GM10847 (cell line): Measurements from ENCODE around the gene ZGRF1.

Experiments used
- POLR2A ChIP-seq: IDR thresholded peaks from 2 replicates; pipeline ENCODE4 v1.6.1; 2011; ENCODE audit not compliant: insufficient read length; ENCODE audit errors: extremely low read depth

Gene ZGRF1

DNA sequence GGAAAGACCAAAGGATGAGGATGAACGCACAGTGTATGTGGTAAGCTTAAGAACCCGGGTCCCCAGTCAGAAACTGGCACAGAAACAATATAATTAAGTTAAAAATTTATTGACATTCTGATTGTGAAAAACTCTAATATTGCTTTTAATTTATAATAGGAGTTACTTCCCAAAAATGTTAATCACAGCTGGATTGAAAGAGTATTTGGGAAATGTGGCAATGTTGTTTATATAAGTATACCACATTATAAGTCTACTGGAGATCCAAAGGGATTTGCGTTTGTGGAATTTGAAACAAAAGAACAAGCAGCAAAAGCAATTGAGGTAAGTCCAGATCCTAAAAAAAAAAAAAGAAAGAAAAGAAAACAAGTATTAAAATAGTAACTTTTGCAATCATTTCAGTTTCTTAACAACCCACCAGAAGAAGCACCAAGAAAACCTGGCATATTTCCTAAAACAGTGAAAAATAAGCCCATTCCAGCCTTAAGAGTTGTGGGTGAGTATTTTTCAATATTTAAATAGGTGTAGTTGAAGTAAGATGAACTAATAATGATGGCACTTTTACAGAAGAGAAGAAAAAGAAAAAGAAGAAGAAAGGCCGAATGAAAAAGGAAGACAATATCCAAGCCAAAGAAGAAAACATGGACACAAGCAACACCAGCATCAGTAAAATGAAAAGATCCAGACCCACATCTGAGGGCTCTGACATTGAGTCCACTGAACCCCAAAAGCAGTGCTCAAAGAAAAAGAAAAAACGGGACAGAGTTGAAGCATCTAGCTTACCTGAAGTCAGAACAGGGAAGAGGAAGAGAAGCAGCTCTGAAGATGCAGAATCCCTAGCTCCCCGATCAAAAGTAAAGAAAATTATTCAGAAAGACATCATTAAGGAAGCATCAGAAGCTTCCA lies 10.2 kb upstream of the ZGRF1 start:
- TF ChIP-seq POLR2A = no peak

DNA sequence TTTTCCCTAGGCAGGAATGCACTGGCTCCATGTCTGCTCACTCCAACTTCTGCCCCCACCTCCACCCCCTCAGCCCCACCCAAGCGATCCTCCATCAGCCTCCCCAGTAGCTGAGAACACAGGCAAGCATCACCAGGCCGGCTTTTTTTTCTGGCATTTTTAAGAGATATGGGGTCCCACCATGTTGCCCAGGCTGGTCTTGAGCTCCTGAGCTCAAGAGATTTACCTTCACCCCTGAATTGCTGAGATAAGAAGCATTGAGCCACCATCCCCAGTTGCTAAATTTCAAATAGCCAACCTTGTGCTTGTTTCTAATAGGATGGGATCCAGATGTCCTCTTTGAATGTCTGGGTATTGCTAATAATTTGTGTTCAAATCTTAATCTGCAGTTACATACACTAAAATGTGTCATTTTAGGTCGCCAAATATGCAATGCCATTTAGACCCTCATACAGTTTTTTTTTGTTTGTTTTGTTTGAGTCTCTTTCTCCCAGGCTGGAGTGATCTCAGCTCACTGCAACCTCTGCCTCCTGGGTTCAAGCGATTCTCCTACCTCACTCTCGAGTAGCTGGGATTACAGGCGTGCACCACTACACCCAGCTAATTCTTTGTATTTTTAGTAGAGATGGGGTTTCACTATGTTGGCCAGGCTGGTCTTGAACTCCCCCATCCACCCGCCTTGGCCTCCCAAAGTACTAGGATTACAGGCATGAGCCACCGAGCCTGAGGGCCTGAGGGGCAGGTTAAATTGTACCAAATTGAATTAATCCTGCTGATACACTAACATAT lies 9.0 kb upstream of the ZGRF1 start:
- no peak for TF ChIP-seq POLR2A

DNA sequence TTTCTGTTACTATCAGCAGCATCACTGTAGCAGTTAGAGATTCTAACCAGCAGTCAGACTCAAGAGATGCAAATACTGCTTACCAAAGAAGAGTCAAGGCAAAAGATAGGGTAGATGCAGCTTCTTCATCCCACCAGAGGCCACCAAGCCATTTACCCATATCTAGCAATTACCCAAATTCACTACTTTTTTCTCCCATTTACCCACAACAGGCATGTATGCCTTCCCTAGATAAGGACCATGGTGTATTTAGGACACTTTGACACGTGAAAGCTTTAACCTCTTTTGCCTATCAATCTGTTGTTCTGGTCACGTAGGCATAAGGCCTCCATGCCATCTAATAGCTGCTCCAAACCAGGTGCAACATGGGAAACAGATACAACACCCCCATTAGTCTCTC lies 5.8 kb upstream of the ZGRF1 start:
- no peak for TF ChIP-seq POLR2A

DNA sequence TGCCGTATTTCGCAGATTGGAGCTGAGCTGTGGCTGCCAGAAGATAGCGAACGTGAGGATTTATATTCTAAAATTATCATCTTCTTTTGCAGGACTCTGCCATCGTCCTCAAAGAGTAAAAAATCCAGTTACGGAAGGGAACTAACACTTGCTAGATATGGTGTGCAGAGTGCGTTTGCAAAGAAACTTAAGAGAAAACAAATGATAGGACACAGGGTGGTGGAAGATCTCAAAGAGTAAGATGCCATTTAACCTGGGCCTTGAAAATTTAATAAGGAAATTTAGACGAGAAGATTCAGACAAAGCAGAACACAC lies 800 bp upstream of the ZGRF1 start:
- TF ChIP-seq POLR2A = no peak

DNA sequence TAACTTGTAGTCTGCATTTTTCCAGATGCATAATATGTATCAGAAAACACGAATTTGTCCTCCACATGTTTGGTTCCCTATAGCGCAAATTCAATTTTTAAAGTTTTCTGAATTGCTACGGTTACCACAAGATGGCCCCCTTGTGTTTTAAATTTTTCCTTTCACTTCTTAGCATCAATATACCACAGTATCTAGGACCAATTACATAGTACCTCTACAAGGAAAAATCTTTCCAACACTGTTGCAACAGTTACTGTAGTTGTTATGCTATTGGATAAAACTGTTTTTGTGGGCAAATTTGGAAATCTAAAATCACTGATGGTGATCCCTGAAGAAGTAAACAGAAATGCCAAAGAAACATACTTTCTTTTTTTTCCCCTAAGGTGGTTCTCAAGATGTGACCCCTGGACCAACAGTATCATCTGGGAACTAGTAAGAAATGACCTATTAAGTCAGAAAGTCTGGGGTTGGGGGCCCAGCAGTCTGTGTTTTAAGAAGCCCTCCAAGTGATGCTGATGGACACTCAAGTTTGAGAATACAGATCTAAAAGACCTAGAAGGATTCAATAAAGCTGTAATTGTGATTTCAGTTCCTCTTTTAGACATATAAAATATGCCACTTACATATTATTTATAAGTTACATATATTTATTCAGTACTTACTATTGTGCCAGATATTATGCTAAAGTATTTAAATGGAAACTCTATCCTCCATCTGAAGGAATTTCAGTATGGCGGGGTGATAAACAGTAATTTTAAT lies 3.1 kb downstream of the ZGRF1 start:
- no peak for TF ChIP-seq POLR2A

DNA sequence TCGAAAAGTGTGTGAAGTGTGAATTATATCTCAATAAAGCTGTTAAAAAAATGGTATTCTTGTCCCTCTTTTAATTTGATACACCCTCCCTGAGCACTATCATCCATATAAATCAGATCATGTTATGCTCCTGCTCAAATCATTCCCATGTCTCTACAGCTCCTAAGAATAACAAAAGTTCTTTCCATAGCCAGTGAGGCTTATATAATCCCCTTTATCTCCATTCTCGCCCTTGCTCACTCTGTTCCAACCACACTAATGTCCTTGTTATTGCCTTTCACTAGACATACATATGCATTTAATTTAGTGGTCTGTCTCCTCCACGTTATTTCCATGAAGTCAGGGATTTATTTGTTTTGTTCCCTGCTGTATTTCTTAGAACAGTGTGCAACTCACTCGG lies 10.5 kb downstream of the ZGRF1 start:
- TF ChIP-seq POLR2A = no peak

DNA sequence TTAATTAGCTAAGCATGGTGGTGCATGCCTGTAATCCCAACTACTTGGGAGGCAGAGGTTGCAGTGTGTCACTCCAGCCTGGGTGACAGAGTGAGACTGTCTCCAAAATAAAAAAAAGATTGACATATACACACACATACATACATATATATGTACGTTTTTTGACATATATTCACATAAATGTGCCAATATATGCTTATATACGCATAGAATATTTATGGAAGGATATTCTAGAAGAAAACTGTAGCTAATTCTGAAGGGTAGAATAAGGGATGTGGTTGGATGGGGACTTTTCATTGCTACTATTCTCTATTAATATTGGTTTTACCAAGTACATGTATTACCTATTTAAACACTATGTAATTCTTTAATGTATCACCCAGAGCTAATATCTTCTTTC lies 19.7 kb downstream of the ZGRF1 start:
- no peak for TF ChIP-seq POLR2A

DNA sequence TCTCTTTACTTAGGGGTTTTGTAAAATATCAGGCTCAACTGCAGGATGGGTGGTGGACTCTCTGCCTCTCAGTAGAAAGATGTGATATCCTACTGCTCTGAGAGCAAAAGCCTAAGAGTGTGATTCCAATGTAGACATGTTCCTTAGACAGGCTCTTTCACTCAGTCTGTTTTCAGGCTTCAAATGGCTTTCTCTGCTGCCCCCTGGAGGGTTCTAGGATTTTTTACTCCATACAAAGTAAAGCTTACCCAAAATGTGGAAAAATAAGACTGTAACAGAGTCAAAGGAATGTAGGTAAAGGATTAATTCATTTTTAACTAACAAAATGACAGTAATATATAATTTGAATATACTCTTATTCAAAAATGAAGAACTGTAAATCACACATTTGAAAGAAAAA lies 32.1 kb downstream of the ZGRF1 start:
- TF ChIP-seq POLR2A = no peak

DNA sequence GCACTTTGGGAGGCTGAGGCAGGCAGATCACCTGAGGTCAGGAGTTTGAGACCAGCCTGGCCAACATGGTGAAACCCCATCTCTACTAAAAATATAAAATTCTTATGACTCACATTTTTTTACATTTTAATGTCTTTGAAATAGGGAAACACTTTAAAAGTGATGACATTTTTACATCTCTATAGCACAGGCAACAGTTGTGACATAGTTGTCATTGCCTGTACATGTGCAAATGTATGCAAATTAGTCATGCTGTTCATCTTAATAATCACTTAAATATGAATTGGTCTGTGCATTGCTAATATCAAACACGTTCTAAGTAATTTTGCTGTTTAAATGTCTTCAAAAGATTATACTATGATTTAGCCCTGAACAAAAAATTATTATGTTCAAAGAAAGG lies 41.7 kb downstream of the ZGRF1 start:
- no peak for TF ChIP-seq POLR2A

DNA sequence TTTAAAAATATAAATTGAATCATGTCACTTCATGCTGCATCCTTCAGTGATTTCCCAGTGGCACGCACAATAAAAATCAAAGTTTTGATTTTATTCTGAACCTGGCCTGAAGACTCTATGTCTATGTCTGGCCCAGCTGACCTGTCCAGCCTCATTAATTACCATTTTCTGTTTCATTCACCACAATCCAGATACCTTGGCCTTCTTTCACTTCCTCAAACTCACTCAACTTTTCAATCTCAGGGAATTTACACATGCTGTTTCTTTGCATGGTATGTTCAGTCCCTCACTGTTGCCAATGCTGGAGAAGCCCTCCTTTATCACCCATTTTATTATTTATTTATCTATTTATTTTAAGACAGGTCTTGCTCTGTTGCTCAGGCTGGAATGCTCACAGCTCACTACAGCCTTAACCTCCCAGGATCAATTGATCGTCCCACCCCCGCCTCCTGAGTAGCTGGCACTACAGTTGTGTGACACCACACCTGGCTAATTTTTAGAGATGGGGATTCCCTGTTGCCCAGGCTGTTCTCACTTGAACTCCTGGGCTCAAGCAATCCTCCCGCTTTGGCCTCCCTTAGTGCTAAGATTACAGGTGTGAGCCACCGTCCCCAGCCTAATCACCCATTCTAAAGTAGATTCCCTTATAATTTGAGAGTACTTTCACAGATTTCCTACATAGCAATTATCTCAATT lies 43.1 kb downstream of the ZGRF1 start:
- no peak for TF ChIP-seq POLR2A

DNA sequence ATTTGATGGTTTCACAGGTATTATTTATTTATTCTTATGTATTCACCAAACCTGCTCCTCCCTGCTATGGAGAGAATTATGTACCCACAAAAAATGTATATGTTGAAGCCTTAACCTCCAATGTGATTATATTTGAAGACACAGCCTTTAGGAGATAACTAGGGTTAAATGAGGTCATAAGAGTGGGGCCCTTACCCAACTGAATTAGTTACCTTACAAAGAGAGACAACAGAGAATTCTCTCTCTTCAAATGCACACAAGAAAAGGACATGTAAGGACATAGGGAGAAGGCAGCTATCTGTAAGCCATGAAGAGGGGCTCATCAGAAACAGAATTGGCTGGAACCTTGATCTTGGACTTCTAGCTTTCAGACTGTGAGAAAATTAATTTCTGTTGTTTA lies 44.0 kb downstream of the ZGRF1 start:
- no peak for TF ChIP-seq POLR2A

DNA sequence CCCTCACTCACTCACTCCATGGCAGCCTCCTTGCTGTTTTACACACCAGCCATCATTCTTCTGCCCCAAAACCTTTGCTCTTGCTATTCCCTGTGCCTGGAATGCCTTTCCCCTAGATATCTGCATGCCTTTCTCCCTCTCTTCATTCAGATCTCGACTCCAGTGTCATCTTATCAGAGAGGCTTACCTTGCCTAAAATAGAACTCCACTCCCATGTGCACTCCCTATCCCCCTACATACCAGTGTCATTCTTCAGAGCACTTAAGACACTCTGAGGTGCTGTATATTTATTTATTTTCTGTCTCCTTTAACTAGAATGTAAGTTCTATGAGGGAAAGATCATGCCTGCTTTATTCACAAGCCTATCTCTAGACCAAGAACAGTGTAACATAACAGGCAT lies 45.1 kb downstream of the ZGRF1 start:
- TF ChIP-seq POLR2A = no peak

DNA sequence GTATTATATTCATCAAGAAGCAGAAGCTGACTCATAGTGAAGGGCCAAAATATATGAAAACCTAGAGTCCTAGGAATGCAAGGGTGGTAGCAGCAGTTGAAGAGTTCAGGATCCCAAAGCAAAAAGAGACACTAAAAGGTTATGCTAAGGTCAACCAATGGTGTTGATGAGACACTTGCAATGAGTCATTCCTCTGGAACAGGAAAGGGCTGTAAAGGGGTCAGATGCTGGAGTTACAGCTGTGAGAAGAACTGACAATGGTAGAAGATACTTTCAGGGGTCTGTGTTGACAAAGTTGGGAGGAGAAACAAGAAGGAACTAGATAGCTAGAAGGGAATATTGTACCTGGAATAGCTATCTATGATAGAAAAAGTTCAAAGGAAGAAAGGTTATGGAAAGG lies 47.5 kb downstream of the ZGRF1 start:
- no peak for TF ChIP-seq POLR2A

DNA sequence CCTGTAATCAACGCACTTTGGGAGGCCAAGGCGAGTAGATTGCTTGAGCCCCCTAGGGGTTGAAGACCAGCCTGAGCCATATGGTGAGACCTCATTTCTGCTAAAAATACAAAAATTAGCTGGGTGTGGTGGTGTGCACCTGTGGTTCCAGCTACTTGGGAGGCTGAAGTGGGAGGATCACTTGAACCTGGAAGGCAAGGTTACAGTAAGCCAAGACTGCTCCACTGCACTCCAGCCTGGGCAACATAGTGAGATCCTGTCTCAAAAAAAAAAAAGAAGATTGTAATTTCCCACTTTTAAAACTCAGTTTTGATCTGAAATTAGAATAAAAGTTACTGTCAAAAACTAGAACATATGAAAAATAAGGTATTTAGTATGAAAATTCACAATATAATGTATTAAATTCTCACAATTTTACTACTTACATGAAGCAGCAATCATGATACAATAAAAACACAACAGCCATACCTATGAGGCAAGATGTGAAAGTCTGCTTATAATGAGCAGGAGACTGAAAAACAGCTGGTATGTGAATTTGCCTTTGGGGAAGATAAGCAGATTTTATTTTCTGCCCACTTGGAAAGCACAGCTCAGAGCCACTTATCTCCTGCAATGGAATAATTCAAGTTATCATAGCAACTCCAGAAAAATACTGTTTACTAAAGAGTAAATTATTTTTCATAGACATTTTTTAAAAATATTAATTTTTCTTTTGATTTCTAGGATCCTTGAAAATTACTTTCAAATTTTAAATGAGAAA lies 50.6 kb downstream of the ZGRF1 start:
- TF ChIP-seq POLR2A = no peak
